ENCODE data around the gene SETD6. TPM values are rescaled to one million over a fixed set of nuclear protein-coding genes. Genes with fewer than 3 reads are reported as not detected.
A peak's percentile ranks its signal among the peaks of the same experiment; 100 is the strongest.

Gene SETD6
- total RNA-seq, 2 experiments from 2014 or later, result 14.8 to 15.5 TPM

DNA sequence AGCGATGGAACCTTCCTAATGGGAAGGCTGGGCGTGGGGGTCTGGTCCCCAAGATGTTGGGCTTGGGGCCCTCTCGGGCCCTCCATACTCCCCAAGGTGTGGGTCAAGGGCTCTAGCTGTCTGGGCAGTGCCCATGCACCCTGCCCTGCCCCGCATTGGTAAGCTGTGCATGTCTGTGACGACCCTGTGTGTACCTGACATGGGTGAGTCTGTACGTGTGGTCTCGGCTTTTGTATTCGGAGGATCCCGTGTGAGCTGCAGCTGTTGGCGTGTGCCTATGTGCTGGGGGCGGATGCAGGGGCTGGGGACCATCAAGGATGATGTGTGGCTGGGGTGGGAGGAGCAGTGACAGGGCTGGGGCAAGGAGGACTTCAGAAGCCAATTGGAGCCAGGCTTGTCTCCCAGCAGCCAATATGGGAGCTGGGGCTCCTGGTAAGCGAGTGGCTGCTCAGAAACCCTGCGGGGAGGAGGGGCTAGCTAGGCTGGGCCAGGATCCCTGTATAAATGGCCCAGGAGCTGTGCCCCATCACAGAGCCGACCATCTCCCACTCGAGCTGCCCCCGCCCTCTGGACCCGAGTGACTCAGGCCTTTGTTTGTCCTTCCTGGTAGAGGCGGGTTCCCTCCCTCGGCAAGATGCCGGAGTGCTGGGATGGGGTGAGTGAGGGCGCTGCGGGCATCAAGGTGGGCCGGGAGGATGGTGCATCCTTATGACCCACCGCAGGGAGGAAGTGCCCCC lies 15.5 kb upstream of the SETD6 start, which contains the start of gene NDRG4:
TSS of gene NDRG4 (plus strand) at position 529 of the 737 bp plus-strand sequence. CDS start at position 635, 106 bp downstream.
- ATAC-seq (peak; percentile 38), DNase-seq (peak; percentile 32)
- CTCF ChIA-PET, result interaction anchor here (0.9 to 1.7 kb wide), 6 partner anchors 11 to 256 kb away, joined by 3 to 8 read pairs (median 3); no protein-coding TSS in a partner anchor
- Mint-ChIP-seq H3K27ac (no peak within 1 kb of the TSS), H3K4me1 (ENCODE audit: low read depth) (peaks cover 13% of the 10 kb centered on the region), H3K4me3 (peak within 1 kb of the TSS; percentile 67), H3K36me3 (ENCODE audit: low read depth) (no peaks in the 10 kb centered on the region), H3K27me3 (peaks cover 32% of the 10 kb centered on the region), H3K9me3 (no peaks in the 10 kb centered on the region)
- POLR2A ChIA-PET, result interaction anchor here (0.7 to 1.0 kb wide), 3 partner anchors 92 to 234 kb away, joined by 3 to 4 read pairs (median 4); partner anchors contain the start of genes GINS3 and GOT2
- TF ChIP-seq, protein P1, sequence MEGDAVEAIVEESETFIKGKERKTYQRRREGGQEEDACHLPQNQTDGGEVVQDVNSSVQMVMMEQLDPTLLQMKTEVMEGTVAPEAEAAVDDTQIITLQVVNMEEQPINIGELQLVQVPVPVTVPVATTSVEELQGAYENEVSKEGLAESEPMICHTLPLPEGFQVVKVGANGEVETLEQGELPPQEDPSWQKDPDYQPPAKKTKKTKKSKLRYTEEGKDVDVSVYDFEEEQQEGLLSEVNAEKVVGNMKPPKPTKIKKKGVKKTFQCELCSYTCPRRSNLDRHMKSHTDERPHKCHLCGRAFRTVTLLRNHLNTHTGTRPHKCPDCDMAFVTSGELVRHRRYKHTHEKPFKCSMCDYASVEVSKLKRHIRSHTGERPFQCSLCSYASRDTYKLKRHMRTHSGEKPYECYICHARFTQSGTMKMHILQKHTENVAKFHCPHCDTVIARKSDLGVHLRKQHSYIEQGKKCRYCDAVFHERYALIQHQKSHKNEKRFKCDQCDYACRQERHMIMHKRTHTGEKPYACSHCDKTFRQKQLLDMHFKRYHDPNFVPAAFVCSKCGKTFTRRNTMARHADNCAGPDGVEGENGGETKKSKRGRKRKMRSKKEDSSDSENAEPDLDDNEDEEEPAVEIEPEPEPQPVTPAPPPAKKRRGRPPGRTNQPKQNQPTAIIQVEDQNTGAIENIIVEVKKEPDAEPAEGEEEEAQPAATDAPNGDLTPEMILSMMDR (IDR thresholded peaks at IDR 0.05), result no peak
- intact Hi-C loops (cut with micrococcal nuclease), result loop anchor here (10.0 kb wide), 1 partner anchor 165 kb away; no protein-coding TSS in a partner anchor

DNA sequence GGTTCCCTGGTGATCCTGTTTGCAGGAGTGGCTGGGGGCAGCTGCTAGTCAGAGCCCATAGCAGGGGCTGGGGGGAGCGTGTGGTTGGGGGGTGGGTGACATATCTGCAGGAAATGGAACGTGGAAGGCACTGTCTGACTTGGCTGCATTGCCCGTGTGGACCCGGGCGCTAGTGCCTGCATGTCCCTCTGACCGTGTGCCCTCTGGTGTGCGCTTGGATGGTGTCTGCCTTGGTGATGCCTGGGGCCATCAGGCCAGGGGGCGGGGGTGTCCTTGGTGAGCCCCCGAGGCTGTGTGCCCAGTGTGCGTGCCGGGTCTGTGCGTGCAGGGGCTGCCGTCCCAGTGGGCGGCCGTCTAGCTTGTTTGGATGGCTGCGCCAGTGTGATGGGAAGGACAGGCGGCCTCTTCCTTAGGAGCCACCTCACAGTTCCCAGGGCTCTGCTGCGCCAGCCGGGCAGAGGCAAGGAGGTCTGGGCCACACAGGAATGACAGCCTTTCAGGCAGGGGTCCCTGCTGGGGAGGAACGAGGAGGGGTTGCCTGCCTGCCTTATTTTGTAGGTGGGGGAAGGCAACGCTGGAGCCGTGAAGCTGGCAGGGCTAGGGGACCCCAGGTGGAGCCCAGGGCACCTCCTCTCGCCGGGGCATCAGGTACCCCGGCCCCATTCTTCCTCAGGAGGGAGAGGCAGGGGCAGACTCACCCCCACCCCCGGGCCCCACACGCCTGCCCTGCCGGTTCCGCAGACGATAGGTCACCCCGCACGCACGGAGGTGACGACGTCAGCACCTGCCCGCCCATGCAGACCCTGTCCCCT lies 14.7 kb upstream of the SETD6 start:
- DNase-seq (peak; percentile 26), ATAC-seq (peak; percentile 31)
- POLR2A ChIA-PET, result interaction anchor here (0.7 to 1.0 kb wide), 2 partner anchors 93 to 233 kb away, joined by 3 to 4 read pairs; partner anchors contain the start of gene GOT2
- Mint-ChIP-seq H3K27me3 (peaks cover 29% of the 10 kb centered on the region), H3K27ac (no peak overlapping the region), H3K36me3 (ENCODE audit: low read depth) (no peaks in the 10 kb centered on the region), H3K4me1 (ENCODE audit: low read depth) (peaks cover 5% of the 10 kb centered on the region), H3K4me3 (peak overlapping the region; percentile 67), H3K9me3 (no peaks in the 10 kb centered on the region)
- CTCF ChIA-PET, result interaction anchor here (0.9 to 1.0 kb wide), 3 partner anchors 10 to 256 kb away, joined by 3 read pairs; no protein-coding TSS in a partner anchor
- intact Hi-C loops (cut with micrococcal nuclease), result loop anchor here (10.0 kb wide), 1 partner anchor 164 kb away; no protein-coding TSS in a partner anchor
- TF ChIP-seq, protein P1 (IDR thresholded peaks at IDR 0.05), result no peak

GRCh38 chr16:58501242-58502131 lies 13.8 kb upstream of the SETD6 start:
- ChIA-PET CTCF (interaction anchor here (1.0 to 1.8 kb wide), 3 partner anchors 10 to 255 kb away, joined by 3 to 6 read pairs (median 3); no protein-coding TSS in a partner anchor), POLR2A (interaction anchor here (0.6 to 1.0 kb wide), 2 partner anchors 13 to 31 kb away, joined by 3 read pairs; no protein-coding TSS in a partner anchor)
- peaks cover 5% of the 10 kb centered on the region for H3K4me1 Mint-ChIP-seq (ENCODE audit: low read depth)
- peak overlapping the region; percentile 38 for H3K27ac Mint-ChIP-seq
- DNase-seq (peak; percentile 52), ATAC-seq (peak; percentile 68)
- peaks cover 28% of the 10 kb centered on the region for H3K27me3 Mint-ChIP-seq
- H3K4me3 Mint-ChIP-seq, result peak overlapping the region; percentile 67
- H3K9me3 Mint-ChIP-seq, result no peaks in the 10 kb centered on the region
- TF ChIP-seq, protein P1 (IDR thresholded peaks at IDR 0.05), result no peak
- intact Hi-C loops (cut with micrococcal nuclease), result loop anchor here (10.0 kb wide), 1 partner anchor 163 kb away; no protein-coding TSS in a partner anchor
- no peaks in the 10 kb centered on the region for H3K36me3 Mint-ChIP-seq (ENCODE audit: low read depth)

GRCh38 chr16:58502217-58502921 lies 12.9 kb upstream of the SETD6 start:
- no peaks in the 10 kb centered on the region for H3K9me3 Mint-ChIP-seq
- CTCF ChIA-PET, result interaction anchor here (0.9 to 1.8 kb wide), 2 partner anchors 9 to 254 kb away, joined by 4 to 6 read pairs; no protein-coding TSS in a partner anchor
- TF ChIP-seq, protein P1 (IDR thresholded peaks at IDR 0.05), result no peak
- intact Hi-C loops (cut with micrococcal nuclease), result loop anchor here (10.0 kb wide), 1 partner anchor 162 kb away; no protein-coding TSS in a partner anchor
- no peaks in the 10 kb centered on the region for H3K36me3 Mint-ChIP-seq (ENCODE audit: low read depth)
- H3K27ac Mint-ChIP-seq, result no peak overlapping the region
- H3K4me3 Mint-ChIP-seq, result no peak overlapping the region
- DNase-seq, result peak; percentile 0
- no peak for ATAC-seq
- peaks cover 28% of the 10 kb centered on the region for H3K27me3 Mint-ChIP-seq
- peaks cover 5% of the 10 kb centered on the region for H3K4me1 Mint-ChIP-seq (ENCODE audit: low read depth)
- POLR2A ChIA-PET, result interaction anchor here (0.6 to 1.0 kb wide), 3 partner anchors 9 to 30 kb away, joined by 3 read pairs; no protein-coding TSS in a partner anchor
